GM23338 (cell line): ENCODE measurements around the gene PAX2.

Experiments
- CREB1 ChIP-seq: fragments of 250-450 bp; sonication (Bioruptor Pico); IDR thresholded peaks from 2 replicates; pipeline ENCODE4 v1.5.0; 2020; ENCODE audit warnings: low read depth, mild to moderate bottlenecking, moderate library complexity
- EZH2 ChIP-seq: fragments of 200-600 bp; sonication (generic); IDR thresholded peaks from one replicate; pipeline ENCODE4 v1.8.0; 2017; ENCODE audit warnings: antibody characterized with exemption, mild to moderate bottlenecking, low read depth; ENCODE audit not compliant: unreplicated experiment
- JUNB ChIP-seq: IDR thresholded peaks from one replicate; pipeline ENCODE4 v1.6.1; 2016; ENCODE audit warnings: antibody characterized with exemption; ENCODE audit not compliant: unreplicated experiment
- POLR2AphosphoS5 ChIP-seq: IDR thresholded peaks from 2 replicates; pipeline ENCODE4 v1.6.1; 2016; ENCODE audit warnings: antibody characterized with exemption, low read depth
- TF ChIP-seq, protein P1 (sequence below), 2 experiments: fragments of 200-600 bp in 1 of 2; sonication (generic) in 1 of 2; conservative IDR thresholded peaks; 2 replicates each; pipeline versions ENCODE4 v1.5.1 to v1.6.1; 2016 to 2017; ENCODE audit warnings: antibody characterized with exemption in 2 of 2, low read depth in 2 of 2, mild to moderate bottlenecking in 2 of 2, moderate library complexity in 1 of 2

DNA sequence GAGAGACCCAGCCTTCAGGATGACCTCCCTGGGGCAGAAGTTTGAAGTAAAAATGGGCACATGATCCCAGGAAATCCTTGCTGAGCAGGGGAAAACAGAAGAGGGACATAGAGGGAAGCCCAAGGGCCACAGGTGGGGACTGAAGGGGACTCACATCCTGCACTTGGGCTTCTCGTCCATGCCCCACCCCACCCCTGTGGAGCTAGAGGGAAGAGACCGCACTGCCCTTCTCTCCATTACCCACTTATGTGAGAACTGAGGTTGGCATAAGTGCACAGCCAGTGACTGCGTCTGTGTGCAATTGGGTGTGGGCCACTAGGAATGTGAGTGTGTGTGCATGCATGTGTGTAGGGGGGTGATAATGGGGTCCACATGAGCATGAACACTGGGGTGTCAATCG, 124.0 kb downstream of the PAX2 start:
- no peak for TF ChIP-seq EZH2
- TF ChIP-seq, protein P1, sequence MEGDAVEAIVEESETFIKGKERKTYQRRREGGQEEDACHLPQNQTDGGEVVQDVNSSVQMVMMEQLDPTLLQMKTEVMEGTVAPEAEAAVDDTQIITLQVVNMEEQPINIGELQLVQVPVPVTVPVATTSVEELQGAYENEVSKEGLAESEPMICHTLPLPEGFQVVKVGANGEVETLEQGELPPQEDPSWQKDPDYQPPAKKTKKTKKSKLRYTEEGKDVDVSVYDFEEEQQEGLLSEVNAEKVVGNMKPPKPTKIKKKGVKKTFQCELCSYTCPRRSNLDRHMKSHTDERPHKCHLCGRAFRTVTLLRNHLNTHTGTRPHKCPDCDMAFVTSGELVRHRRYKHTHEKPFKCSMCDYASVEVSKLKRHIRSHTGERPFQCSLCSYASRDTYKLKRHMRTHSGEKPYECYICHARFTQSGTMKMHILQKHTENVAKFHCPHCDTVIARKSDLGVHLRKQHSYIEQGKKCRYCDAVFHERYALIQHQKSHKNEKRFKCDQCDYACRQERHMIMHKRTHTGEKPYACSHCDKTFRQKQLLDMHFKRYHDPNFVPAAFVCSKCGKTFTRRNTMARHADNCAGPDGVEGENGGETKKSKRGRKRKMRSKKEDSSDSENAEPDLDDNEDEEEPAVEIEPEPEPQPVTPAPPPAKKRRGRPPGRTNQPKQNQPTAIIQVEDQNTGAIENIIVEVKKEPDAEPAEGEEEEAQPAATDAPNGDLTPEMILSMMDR (conservative IDR thresholded peaks at IDR 0.05; ENCODE audit: low read depth in 2 of 2) = no peak
- no peak for TF ChIP-seq POLR2AphosphoS5
- TF ChIP-seq CREB1 (CRISPR knock-in tag) = no peak
- no peak for TF ChIP-seq JUNB
